ENCODE results near the gene TDRD3.

DNA sequence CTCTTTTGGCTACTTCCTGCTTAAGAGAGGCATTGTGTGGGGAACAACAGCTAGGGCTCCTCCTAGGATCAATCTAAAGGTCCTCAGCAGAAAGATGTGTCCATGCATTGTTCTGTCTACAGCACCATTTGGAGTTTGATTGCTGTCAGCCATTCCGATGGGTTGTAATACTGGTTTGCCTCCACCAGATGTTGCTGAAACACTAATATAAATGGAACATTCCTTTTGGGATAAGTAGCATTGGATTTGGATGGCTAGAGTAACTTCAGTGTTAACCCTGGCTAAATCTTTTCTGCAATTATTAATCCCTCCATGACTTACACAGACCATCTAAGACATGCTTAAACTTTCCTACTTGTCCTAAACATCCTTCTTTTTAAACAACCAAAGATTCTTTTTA, 104.2 kb downstream of the TDRD3 start:
- TF ChIP-seq, protein P1, sequence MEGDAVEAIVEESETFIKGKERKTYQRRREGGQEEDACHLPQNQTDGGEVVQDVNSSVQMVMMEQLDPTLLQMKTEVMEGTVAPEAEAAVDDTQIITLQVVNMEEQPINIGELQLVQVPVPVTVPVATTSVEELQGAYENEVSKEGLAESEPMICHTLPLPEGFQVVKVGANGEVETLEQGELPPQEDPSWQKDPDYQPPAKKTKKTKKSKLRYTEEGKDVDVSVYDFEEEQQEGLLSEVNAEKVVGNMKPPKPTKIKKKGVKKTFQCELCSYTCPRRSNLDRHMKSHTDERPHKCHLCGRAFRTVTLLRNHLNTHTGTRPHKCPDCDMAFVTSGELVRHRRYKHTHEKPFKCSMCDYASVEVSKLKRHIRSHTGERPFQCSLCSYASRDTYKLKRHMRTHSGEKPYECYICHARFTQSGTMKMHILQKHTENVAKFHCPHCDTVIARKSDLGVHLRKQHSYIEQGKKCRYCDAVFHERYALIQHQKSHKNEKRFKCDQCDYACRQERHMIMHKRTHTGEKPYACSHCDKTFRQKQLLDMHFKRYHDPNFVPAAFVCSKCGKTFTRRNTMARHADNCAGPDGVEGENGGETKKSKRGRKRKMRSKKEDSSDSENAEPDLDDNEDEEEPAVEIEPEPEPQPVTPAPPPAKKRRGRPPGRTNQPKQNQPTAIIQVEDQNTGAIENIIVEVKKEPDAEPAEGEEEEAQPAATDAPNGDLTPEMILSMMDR (conservative IDR thresholded peaks at IDR 0.05 in 1 of 2, IDR thresholded peaks at IDR 0.05 in 1 of 2; ENCODE audit: extremely low read depth in 1 of 2, insufficient read depth in 1 of 2, low read depth in 1 of 2, low read length in 2 of 2) = no peak
- no peak for TF ChIP-seq EZH2 (IDR thresholded peaks at IDR 0.05; ENCODE audit: borderline replicate concordance, low read length)

Measured in mammary epithelial cell (primary cell).